HepG2 (cell line): ENCODE data around the gene TRAPPC1. TPM values are rescaled to one million over a fixed set of nuclear protein-coding genes. Genes with fewer than 3 reads are reported as not detected.
A peak's percentile ranks its signal among the peaks of the same experiment; 100 is the strongest.

Source experiments
- BORCS8-MEF2B ChIP-seq: sonication (generic); formaldehyde crosslinking; IDR thresholded peaks from 2 replicates; pipeline ENCODE4 v1.8.0; 2022; ENCODE audit warnings: mild to moderate bottlenecking, missing genetic modification reagents
- HDAC2 ChIP-seq: sonication (generic); formaldehyde crosslinking; IDR thresholded peaks from 2 replicates; pipeline ENCODE4 v1.4.0; 2020; ENCODE audit warnings: missing genetic modification reagents
- HDAC6 ChIP-seq: fragments of 200-600 bp; sonication (generic); IDR thresholded peaks from 2 replicates; pipeline ENCODE4 v1.7.0; 2017; ENCODE audit warnings: mild to moderate bottlenecking, antibody characterized with exemption, low read length, low read depth
- JDP2 ChIP-seq: sonication (generic); formaldehyde crosslinking; IDR thresholded peaks from 2 replicates; pipeline ENCODE4 v1.8.1; 2022; ENCODE audit warnings: missing genetic modification reagents, borderline replicate concordance
- MED13 ChIP-seq: sonication (generic); formaldehyde crosslinking; IDR thresholded peaks from 2 replicates; pipeline ENCODE4 v1.5.0; 2020; ENCODE audit warnings: missing genetic modification reagents
- MTF2 ChIP-seq: sonication (generic); formaldehyde crosslinking; IDR thresholded peaks from 2 replicates; pipeline ENCODE4 v1.5.0; 2020; ENCODE audit warnings: missing genetic modification reagents, borderline replicate concordance
- MXI1 ChIP-seq: IDR thresholded peaks from 3 replicates; pipeline ENCODE4 v1.6.1; 2012; ENCODE audit warnings: low read depth, low read length, inconsistent platforms, borderline replicate concordance
- TP53 ChIP-seq: sonication (generic); formaldehyde crosslinking; conservative IDR thresholded peaks from 2 replicates; pipeline ENCODE4 v1.4.0; 2020; ENCODE audit warnings: missing genetic modification reagents
- ZBTB1 ChIP-seq: sonication (generic); formaldehyde crosslinking; IDR thresholded peaks from 2 replicates; pipeline ENCODE4 v1.4.0; 2020; ENCODE audit warnings: missing genetic modification reagents, borderline replicate concordance
- ZBTB21 ChIP-seq: sonication (generic); formaldehyde crosslinking; IDR thresholded peaks from 2 replicates; pipeline ENCODE4 v1.4.0; 2020; ENCODE audit warnings: missing genetic modification reagents
- ZC3H13 ChIP-seq: sonication (generic); formaldehyde crosslinking; IDR thresholded peaks from 2 replicates; pipeline ENCODE4 v1.8.1; 2023; ENCODE audit warnings: mild to moderate bottlenecking, missing genetic modification reagents, moderate library complexity
- ZFP62 ChIP-seq: sonication (generic); formaldehyde crosslinking; IDR thresholded peaks from 2 replicates; pipeline ENCODE4 v1.4.0; 2020; ENCODE audit warnings: missing genetic modification reagents
- ZHX1 ChIP-seq: sonication (generic); formaldehyde crosslinking; IDR thresholded peaks from 2 replicates; pipeline ENCODE4 v1.8.1; 2022; ENCODE audit warnings: low read depth, mild to moderate bottlenecking, missing genetic modification reagents
- ZNF773 ChIP-seq: sonication (generic); formaldehyde crosslinking; IDR thresholded peaks from 2 replicates; pipeline ENCODE4 v1.4.0; 2020; ENCODE audit warnings: missing genetic modification reagents, borderline replicate concordance
- polyA plus RNA-seq, 8 experiments: library from polyadenylated mRNA; depleted of rRNA in 3 of 8; stranded (reverse) in 7 of 8; unstranded in 1 of 8; fragments of >200 nt; fragmentation: Illumina TruSeq in 4 of 8; extraction: Trizol in 4 of 8; gene quantifications; 2 replicates each; pipeline versions ENCODE4 v1.2.1 to v1.2.3, GENCODE V29; 2011 to 2016; ENCODE audit warnings: low read depth in 4 of 8, missing spikeins in 1 of 8, mixed read lengths in 1 of 8; ENCODE audit not compliant: insufficient read depth in 1 of 8
- total RNA-seq, 5 experiments: library from RNA; depleted of rRNA; stranded (reverse); fragments of >200 nt; fragmentation: Illumina TruSeq; extraction: Trizol; gene quantifications; 2 replicates each; pipeline ENCODE4 v1.2.3, GENCODE V29; 2016; ENCODE audit warnings: low read depth in 1 of 5
- TF ChIP-seq, protein P1 (sequence below): IDR thresholded peaks from 2 replicates; pipeline ENCODE4 v1.6.1; 2016; ENCODE audit warnings: missing biosample characterization, missing genetic modification reagents, low read depth
- TF ChIP-seq, protein P2 (sequence below): sonication (generic); formaldehyde crosslinking; IDR thresholded peaks from 2 replicates; pipeline ENCODE4 v1.4.0; 2020; ENCODE audit warnings: missing genetic modification reagents
- TF ChIP-seq, protein P3 (sequence below): IDR thresholded peaks from 2 replicates; pipeline ENCODE4 v1.6.1; 2016; ENCODE audit warnings: low read depth, missing genetic modification reagents, missing compliant biosample characterization

TRAPPC1 gene
- total and polyA plus RNA-seq, 2 of the 13 experiments (the other 11 are each of a cell fraction or from before 2014, with no cell fraction given) = 28.1 to 44.9 TPM

DNA sequence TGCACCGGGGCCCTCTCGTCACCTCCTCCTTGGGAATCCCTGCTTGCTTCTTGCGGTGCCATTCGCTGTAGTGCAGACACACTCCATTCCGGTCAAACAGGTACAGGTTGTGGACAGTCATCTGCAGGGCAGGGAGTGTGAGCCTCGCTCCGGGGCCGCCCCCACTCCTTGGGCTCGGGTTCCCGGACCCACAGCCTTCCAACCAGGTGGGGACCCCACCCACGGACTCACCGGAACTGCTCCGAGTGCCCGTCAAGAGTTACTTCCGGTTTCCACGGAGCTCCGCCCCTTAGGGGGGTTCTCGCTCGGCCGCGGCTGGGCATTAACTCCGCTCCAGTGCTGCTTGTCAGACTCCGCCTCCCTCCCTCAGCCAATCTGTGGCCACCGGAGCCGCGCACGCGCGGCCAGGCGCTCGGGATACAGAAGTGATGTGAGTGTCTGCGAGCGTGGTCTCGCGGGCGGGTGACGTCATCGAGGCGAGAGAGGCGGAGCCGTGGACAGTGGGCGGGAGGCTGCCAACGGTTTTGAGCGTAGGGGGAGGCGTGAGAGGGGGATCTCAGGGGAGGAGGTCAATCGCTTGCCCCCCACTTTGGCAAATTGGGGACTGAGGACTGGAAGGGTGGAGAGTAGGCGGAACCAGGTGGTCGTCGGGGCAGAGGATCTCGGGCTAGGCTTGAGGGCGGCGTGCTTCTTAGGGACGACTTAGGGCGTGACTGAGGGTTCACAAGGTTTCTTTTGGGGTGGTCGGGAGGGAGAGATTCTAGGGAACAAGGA, at the start of gene TRAPPC1, which contains the start of gene CNTROB (continued):
- no peak for TF ChIP-seq ZHX1
- TF ChIP-seq, protein P1, sequence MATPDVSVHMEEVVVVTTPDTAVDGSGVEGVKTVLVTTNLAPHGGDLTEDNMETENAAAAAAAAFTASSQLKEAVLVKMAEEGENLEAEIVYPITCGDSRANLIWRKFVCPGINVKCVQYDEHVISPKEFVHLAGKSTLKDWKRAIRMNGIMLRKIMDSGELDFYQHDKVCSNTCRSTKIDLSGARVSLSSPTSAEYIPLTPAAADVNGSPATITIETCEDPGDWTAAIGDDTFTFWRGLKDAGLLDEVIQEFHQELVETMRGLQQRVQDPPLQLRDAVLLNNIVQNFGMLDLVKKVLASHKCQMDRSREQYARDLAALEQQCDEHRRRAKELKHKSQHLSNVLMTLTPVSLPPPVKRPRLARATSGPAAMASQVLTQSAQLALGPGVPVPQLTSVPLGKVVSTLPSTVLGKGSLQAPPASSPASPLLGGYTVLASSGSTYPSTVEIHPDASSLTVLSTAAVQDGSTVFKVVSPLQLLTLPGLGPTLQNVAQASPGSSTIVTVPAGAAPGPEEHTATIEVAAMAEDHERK = no peak
- TF ChIP-seq MXI1 = no peak; the same call in 2 of the 3 replicates
- TF ChIP-seq ZBTB1 = no peak
- TF ChIP-seq JDP2 = no peak; the same call in 1 of the 2 replicates
- TF ChIP-seq ZC3H13 (CRISPR knock-in tag) = 0 out of 2 replicates have a peak, but pooled peaks have one; percentile 4
- peak; percentile 50; the same call in 1 of the 2 replicates for TF ChIP-seq HDAC2 (CRISPR knock-in tag)
- TF ChIP-seq HDAC6 = no peak
- 0 out of 2 replicates have a peak, but pooled peaks have one; percentile 66 for TF ChIP-seq ZBTB21 (CRISPR knock-in tag)
- TF ChIP-seq ZFP62 (CRISPR knock-in tag) = no peak
- no peak for TF ChIP-seq MTF2 (CRISPR knock-in tag)
- no peak for TF ChIP-seq ZNF773 (CRISPR knock-in tag)
- TF ChIP-seq BORCS8-MEF2B = 0 out of 2 replicates have a peak, but pooled peaks have one; percentile 48
- peak; percentile 67; the same call in 1 of the 2 replicates for TF ChIP-seq MED13 (CRISPR knock-in tag)
- TF ChIP-seq, protein P2, sequence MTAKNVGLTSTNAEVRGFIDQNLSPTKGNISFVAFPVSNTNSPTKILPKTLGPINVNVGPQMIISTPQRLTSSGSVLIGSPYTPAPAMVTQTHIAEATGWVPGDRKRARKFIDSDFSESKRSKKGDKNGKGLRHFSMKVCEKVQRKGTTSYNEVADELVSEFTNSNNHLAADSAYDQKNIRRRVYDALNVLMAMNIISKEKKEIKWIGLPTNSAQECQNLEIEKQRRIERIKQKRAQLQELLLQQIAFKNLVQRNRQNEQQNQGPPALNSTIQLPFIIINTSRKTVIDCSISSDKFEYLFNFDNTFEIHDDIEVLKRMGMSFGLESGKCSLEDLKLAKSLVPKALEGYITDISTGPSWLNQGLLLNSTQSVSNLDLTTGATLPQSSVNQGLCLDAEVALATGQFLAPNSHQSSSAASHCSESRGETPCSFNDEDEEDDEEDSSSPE (CRISPR knock-in tag) = peak; percentile 50
- TF ChIP-seq, protein P3, sequence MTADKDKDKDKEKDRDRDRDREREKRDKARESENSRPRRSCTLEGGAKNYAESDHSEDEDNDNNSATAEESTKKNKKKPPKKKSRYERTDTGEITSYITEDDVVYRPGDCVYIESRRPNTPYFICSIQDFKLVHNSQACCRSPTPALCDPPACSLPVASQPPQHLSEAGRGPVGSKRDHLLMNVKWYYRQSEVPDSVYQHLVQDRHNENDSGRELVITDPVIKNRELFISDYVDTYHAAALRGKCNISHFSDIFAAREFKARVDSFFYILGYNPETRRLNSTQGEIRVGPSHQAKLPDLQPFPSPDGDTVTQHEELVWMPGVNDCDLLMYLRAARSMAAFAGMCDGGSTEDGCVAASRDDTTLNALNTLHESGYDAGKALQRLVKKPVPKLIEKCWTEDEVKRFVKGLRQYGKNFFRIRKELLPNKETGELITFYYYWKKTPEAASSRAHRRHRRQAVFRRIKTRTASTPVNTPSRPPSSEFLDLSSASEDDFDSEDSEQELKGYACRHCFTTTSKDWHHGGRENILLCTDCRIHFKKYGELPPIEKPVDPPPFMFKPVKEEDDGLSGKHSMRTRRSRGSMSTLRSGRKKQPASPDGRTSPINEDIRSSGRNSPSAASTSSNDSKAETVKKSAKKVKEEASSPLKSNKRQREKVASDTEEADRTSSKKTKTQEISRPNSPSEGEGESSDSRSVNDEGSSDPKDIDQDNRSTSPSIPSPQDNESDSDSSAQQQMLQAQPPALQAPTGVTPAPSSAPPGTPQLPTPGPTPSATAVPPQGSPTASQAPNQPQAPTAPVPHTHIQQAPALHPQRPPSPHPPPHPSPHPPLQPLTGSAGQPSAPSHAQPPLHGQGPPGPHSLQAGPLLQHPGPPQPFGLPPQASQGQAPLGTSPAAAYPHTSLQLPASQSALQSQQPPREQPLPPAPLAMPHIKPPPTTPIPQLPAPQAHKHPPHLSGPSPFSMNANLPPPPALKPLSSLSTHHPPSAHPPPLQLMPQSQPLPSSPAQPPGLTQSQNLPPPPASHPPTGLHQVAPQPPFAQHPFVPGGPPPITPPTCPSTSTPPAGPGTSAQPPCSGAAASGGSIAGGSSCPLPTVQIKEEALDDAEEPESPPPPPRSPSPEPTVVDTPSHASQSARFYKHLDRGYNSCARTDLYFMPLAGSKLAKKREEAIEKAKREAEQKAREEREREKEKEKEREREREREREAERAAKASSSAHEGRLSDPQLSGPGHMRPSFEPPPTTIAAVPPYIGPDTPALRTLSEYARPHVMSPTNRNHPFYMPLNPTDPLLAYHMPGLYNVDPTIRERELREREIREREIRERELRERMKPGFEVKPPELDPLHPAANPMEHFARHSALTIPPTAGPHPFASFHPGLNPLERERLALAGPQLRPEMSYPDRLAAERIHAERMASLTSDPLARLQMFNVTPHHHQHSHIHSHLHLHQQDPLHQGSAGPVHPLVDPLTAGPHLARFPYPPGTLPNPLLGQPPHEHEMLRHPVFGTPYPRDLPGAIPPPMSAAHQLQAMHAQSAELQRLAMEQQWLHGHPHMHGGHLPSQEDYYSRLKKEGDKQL (CRISPR knock-in tag) = no peak
- TF ChIP-seq TP53 (CRISPR knock-in tag) = no peak
